NB4 (cell line): ENCODE measurements around the gene TFCP2.

Experiments
- DNase-seq: peaks from one replicate; pipeline ENCODE4 v3.0.0; 2010; ENCODE audit warnings: low read depth
- H3K4me3 ChIP-seq: one replicate; pipeline ENCODE4 v1.5.1; 2011; ENCODE audit warnings: mild to moderate bottlenecking, low read depth, low read length, moderate library complexity
- CTCF ChIP-seq: IDR thresholded peaks from one replicate; pipeline ENCODE4 v1.5.1; 2012; ENCODE audit warnings: low read depth, low read length
- MAX ChIP-seq: IDR thresholded peaks from 2 replicates; pipeline ENCODE4 v1.6.1; 2011; ENCODE audit warnings: low read depth, low read length
- MYC ChIP-seq: IDR thresholded peaks from 2 replicates; pipeline ENCODE4 v1.6.1; 2011; ENCODE audit warnings: low read depth, low read length
- POLR2A ChIP-seq: IDR thresholded peaks from 2 replicates; pipeline ENCODE4 v1.6.1; 2011; ENCODE audit warnings: mild to moderate bottlenecking; ENCODE audit not compliant: insufficient read length; ENCODE audit errors: extremely low read depth

TFCP2 gene

GRCh38 chr12:51185171-51185717 lies 12.3 kb upstream of the TFCP2 start:
- no peak for TF ChIP-seq POLR2A
- TF ChIP-seq MAX: no peak
- TF ChIP-seq CTCF: no peak
- TF ChIP-seq MYC: no peak
- no peak overlapping the region for H3K4me3 ChIP-seq
- no peak for DNase-seq

GRCh38 chr12:51183816-51184215 lies 10.9 kb upstream of the TFCP2 start:
- DNase-seq: no peak
- TF ChIP-seq MYC: no peak
- no peak overlapping the region for H3K4me3 ChIP-seq

- DNase-seq: no peak
- TF ChIP-seq MYC (no peak), POLR2A (no peak), CTCF (no peak), MAX (no peak)
- H3K4me3 ChIP-seq: no peak overlapping the region
Measured at GRCh38 chr12:51183349-51183748, 10.4 kb upstream of the TFCP2 start.

- no peak for DNase-seq
- TF ChIP-seq MYC (no peak), POLR2A (no peak), CTCF (no peak), MAX (no peak)
- H3K4me3 ChIP-seq: no peak overlapping the region
Measured at GRCh38 chr12:51181558-51181957, 8.6 kb upstream of the TFCP2 start.

GRCh38 chr12:51177897-51178296 lies 5.0 kb upstream of the TFCP2 start:
- H3K4me3 ChIP-seq: no peak overlapping the region
- TF ChIP-seq MAX (no peak), POLR2A (no peak), CTCF (no peak), MYC (no peak)
- DNase-seq: no peak

GRCh38 chr12:51174501-51174900 lies 1.6 kb upstream of the TFCP2 start:
- H3K4me3 ChIP-seq: no peak overlapping the region
- no peak for TF ChIP-seq MYC
- TF ChIP-seq CTCF: no peak
- no peak for TF ChIP-seq POLR2A
- TF ChIP-seq MAX: no peak
- DNase-seq: no peak
